Stimulated activated CD4-positive, alpha-beta T cell treated with anti-CD3 and anti-CD28 coated beads, Interleukin-2, amount 100 ng/mL, for 4 hours (primary cell): ENCODE measurements around the gene GHRHR.

Experiments
- DNase-seq: peaks from one replicate; pipeline ENCODE4 v3.0.0-alpha.2; 2020; ENCODE audit warnings: low read depth

Gene GHRHR

DNA sequence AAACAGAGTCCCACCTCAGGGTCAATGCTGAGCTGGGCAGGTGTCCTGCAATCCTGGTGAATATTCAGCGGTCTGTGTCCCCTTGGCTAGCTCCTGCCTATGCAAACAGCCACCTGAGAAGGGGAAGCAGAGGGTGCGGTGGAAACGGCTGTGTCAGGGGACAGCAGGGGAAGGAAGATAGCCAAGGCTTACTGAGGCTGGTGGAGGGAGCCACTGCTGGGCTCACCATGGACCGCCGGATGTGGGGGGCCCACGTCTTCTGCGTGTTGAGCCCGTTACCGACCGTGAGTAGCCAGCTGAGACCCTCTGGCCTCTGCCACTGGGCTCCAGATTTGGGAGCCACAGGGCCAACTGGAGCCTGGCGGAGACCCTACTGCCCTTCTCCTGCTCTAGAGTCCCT lies at the start of gene GHRHR:
GHRHR (plus strand) TSS at position 112 of the 400 bp plus-strand sequence; CDS start at position 228, 116 bp downstream.
- DNase-seq: no peak

DNA sequence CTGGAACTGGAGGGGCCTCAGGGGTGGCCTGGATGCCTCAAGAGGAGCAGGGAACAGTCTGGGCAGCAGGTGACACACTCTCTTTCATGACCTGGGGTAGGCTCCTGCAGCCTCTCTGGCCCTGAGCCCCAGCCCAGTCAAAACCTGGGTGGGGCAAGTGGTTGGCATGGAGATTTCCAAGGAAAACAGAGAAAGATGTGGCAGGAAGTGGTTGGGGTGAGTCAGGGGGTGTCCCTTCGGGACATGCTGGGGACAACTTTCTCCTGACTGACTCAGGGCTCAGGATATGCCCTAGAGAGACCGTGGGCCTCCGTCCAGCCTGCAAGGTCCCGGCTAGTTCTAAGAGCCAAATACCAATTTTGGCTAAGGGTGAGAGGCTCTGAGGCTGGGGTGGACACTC lies 49.2 kb upstream of the GHRHR start:
- no peak for DNase-seq

DNA sequence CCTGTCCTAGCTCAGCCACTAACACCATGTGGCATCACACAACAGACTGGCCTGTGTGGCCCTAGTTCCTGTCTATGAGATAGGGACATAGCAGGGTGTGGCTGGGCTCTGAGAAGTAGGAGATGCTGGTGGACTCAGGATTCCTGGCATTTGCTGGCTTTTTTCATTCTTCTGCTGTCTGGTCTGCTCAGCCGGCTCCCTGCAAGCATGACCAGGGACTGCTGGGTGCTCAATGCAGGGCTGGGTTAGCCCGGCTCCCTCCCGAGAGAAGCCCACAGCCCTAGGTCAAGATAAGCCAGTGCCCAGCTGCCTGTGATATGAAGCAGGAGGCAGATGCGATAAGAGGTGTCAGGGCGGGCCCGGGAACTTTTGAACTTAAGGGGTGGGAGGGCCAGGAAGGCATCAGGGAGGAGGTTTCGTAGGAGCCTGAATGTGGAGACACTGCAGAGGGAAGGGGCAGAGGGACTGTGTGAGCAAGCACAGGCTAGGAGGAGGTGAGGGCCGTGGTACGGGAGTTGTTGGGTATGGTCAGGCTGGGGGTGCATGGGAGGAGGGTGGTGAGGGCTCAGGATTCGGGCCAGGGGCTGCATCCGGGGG lies 48.6 kb upstream of the GHRHR start:
- no peak for DNase-seq

DNA sequence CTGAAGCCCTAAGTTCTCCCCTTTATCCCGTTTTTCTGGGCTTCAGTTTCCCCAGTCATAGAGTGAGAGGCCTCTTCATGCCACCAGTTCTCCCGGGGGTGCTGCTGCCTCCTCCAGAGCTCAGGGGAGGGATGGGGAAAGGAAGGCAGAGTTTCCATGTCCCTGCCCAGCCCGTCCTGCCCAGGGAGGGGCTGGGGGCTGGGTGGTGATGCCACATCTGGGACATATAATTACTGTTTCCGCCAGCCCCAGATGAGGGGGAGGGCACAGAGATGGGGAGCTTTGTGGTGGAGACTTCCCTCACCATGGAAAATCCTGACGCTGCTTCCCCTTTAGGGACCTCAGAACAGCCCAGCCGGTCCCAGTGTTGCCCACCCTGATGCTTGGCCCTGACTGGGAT lies 48.0 kb upstream of the GHRHR start:
- no peak for DNase-seq

DNA sequence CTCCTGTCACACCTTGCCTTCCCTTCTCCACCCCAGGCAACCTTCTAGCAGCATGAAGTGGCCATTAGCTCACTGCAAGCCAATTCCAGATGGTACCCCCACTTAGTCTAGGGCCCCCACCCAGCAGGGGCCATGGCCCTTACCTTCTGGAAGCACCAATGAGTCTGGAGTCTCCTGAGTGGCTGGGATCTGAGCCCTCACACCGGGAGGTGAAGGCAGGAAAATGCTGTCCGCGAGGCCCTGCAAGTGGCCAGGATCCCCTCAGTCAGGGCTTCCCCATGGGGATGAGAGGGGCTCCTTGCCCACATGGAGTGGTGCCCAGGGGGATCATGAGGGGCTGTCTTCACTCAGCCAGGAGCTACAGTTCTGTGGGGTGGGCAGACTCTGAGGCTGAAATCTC lies 47.5 kb upstream of the GHRHR start:
- DNase-seq: no peak

DNA sequence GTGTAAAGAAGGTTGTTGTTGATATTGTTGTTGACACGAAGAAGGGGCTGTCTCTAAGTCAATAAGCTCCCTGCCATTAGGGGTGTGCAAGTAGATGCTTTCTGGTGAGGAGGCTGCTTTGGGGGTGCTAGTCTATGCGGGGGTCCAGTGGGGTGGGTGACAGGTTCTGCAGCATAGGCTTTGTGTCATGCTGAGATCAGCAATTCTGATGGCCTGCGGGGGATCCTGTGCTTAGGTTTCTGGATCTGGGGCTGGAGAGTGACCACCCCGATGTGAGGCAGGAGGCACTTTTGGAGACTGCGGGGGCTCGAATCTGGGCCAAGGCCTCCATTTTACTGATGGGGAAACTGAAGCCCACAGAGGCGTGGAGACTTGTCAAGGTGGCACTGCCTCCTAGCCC lies 47.0 kb upstream of the GHRHR start:
- no peak for DNase-seq

DNA sequence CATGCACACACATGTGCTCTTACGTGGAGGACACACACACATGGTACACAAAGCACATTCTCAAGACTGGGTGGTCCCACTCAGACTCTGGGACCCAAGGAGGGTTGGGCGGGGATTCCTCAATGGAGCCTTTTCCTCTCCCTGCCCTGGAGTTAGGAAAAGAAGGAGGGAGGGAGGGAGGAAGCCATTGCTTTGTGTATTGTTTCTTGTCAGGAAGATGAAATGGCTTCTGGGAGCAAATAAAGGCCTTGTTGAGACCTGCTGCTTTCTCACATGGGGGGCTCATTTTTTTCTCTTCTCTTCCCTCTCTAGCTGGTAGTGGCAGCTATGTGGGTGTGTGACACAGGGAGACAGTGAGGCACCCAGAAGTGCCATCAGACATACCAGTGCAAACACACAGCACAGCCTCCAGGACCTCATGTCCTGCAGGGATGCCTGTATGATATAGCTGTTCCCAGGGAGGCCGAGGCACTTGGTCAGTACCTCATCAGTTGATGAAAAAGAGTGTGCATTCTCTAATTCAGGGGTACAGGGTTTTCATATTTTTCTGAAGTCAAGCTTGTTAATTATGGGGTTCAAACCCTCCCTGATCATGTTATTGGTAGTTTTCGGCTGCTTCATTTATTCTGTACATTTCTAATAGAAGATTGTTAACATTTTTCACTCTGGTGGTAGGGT lies 46.4 kb upstream of the GHRHR start:
- DNase-seq: no peak

DNA sequence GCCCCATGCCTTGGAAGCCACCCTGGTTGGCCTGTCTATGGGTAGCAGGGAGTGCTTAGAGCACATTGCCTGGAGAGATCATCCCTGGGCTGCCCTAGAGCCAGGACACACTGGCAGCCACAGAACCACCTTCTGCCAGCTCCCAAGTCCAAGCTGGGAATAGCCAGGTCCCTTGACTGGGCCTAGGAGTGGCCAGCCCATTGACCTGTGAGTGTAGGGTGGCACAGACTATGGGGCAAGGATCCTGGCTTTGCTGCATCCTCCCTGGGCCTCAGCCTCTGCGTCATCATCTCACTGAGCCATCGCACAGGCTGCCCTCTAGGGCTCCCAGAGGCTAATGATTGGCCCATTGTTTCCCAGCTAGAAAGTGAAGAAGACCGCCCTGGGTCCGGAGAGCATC lies 45.1 kb upstream of the GHRHR start:
- DNase-seq: no peak

DNA sequence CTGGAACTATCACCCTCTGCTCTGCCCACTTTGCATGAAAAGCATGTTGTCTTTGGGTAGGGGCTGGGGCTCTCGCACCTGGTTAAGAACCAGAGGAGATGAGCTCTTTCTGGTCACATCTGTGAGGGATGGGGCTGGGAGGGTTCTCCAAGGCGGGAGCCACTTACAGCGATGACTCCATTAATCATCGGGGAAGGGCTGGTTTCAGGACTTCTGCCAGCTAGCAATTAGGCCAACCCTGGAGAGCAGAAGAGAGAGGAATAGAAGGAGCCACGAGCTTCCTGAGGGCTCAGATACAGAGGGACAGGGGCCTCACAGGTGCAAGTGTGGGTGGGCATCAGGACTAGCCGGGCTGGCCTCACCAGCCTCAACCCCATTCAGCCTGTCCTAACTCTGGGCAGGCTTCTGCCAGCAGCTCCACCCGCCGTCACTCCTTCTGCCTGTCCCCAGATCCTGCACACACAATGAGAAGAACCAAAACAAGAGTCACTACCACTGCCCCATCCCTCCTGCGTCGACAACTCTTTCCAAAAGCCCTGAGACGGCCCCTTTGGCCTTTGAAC lies 43.7 kb upstream of the GHRHR start:
- no peak for DNase-seq

DNA sequence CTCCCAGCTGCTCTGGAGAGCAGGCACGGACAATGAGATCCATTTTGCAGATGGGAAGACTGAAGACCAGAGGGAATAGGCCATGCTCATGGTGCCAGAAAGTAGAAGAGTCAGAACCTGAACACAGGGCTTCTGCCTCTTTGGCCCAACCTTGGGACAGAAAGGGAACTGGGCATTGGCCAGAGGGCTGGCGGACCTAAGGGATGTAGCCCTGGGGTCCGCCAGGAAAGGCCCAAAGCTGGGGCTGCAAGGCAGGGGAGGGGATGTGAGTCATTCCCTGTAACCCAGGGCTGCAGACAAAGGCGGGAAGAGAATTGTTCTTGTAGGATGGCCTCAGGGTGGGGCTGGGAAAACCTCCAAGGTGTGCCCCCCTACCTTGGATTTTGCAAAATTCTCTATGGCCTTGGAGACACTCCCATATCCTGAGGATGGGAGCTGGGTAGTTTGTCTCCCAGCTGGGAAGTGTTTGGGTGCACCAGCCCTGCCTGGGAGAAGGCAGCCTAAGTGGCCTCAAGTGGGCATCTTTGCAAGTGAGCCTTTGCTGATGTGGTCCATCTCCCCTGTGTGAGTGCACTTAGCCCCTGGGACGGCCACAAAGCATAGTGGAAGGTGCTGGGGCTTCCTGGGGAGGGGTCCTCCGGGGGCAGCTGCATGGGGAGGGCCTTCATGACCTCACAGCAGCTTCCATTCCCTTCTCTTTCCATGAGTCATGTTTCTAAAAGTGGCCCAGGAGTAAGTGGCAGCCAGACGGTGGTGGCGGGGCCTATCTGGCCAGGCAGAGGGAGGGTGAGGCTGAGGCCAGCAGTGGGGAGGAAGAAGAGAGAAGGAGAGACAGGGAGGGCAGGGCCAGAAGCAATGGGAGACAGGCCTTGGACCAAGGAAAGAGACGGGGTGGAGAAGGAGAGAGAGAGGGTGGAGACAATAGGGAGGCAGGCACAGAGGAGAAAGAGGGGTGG lies 42.9 kb upstream of the GHRHR start:
- no peak for DNase-seq

DNA sequence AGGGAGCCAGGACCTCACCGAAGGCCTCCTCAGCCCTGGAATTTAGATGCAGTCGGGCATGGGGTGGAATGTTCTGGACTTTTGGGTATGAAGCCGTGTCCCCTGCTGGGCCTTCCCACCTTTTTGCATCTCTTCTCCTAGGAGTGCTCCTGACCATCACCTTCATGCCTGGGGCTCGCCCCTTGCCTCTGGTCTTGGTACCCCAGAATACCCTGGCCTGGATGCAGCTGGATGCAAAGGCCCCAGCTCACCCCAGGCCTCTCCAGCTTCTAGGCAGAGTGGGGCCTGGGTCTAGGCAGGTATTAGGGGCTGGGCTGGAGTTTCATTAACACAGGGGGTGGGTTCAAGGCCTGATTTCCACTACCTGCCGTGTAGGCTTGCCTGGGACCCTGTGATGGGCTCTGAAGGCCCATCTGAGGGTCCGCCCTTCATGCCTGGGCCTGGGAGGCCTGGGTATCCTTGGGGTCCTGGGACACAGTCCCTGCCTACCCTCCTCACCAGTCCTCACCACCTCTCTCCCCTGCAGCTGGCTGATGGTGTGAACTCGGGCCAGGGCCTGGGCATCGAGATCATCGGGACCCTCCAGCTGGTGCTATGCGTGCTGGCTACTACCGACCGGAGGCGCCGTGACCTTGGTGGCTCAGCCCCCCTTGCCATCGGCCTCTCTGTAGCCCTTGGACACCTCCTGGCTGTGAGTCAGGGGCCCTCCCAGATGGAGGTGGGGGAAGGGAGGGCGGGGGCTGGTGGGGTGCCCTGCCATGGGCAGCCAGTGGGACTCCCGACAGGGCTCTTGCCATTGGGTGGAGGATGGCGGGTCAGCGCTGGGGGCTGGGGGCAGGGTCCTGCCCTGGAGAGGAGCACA lies 42.0 kb upstream of the GHRHR start:
- DNase-seq: no peak

DNA sequence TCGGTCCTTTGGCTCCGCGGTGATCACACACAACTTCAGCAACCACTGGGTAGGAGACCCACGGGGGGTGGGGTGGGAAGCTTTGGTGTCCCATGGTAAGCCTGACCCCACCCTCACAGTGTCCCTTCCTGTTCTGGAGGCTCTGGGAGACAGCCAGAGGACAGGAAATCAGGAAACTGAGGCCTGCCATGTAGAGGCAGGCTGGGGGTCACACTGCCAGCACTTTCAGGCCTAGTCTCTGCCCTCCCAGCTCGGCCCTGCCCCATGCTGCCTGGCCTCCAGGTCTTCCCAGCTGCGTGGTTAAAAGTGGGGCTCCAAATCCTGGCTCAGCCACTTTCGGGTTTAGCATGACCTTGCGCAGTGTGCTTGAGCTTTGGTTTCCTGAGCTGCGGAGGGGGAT lies 41.2 kb upstream of the GHRHR start:
- DNase-seq: no peak

DNA sequence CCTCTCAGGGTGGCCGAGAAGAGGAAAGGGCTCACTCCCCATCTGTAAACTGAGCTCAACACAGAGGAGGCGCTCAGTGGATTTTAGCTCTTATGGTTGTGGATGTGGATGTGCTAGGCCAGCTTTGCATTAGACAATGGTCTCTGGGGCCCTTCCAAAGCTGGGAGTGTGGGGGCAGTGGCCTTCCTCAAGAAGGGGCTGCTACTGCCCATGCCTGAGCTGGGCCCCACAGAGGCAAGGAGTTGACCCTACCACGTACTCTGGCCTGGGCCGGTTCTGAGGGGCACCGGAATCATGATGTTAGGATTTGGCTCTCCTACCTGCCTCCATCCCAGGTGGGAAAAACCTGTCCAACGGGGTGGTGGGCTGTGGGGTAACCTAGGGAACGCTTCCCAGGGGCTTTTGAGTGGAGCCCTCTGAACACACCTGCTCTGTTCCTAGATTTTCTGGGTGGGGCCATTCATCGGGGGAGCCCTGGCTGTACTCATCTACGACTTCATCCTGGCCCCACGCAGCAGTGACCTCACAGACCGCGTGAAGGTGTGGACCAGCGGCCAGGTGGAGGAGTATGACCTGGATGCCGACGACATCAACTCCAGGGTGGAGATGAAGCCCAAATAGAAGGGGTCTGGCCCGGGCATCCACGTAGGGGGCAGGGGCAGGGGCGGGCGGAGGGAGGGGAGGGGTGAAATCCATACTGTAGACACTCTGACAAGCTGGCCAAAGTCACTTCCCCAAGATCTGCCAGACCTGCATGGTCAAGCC lies 40.6 kb upstream of the GHRHR start:
- DNase-seq: no peak

DNA sequence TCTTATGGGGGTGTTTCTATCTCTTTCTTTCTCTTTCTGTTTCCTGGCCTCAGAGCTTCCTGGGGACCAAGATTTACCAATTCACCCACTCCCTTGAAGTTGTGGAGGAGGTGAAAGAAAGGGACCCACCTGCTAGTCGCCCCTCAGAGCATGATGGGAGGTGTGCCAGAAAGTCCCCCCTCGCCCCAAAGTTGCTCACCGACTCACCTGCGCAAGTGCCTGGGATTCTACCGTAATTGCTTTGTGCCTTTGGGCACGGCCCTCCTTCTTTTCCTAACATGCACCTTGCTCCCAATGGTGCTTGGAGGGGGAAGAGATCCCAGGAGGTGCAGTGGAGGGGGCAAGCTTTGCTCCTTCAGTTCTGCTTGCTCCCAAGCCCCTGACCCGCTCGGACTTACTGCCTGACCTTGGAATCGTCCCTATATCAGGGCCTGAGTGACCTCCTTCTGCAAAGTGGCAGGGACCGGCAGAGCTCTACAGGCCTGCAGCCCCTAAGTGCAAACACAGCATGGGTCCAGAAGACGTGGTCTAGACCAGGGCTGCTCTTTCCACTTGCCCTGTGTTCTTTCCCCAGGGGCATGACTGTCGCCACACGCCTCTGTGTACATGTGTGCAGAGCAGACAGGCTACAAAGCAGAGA lies 39.9 kb upstream of the GHRHR start:
- no peak for DNase-seq

DNA sequence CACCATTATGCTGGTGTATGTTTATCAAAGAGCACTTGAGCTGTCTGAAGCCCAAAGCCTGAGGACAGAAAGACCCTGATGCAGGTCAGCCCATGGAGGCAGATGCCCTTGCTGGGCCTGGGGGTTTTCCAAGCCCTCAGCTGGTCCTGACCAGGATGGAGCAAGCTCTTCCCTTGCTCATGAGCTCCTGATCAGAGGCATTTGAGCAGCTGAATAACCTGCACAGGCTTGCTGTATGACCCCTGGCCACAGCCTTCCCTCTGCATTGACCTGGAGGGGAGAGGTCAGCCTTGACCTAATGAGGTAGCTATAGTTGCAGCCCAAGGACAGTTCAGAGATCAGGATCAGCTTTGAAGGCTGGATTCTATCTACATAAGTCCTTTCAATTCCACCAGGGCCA lies 39.1 kb upstream of the GHRHR start:
- no peak for DNase-seq

DNA sequence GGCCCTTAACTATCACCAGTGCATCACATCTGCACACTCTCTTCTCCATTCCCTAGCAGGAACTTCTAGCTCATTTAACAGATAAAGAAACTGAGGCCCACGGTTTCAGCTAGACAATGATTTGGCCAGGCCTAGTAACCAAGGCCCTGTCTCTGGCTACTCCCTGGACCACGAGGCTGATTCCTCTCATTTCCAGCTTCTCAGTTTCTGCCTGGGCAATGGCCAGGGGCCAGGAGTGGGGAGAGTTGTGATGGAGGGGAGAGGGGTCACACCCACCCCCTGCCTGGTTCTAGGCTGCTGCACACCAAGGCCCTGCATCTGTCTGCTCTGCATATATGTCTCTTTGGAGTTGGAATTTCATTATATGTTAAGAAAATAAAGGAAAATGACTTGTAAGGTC lies 38.6 kb upstream of the GHRHR start:
- no peak for DNase-seq

DNA sequence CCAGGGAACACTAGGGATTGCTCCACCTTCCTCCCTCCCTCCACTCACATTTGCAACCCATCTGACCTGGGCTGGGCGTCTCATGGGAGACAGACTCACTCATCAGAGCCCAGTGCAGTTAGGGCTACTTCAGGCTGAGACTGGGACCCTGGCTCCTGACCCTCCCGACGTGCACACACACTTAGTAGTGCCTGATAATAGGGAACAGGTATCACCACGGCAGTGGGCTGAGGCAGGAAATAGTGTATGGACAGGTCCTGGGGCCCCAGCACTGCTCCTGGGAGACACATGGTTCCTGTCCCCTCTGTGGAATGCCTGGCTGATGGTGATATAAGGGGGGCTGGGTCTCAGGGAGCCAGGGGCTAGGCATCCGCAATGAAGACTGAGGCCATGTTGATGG lies 37.8 kb upstream of the GHRHR start:
- no peak for DNase-seq

DNA sequence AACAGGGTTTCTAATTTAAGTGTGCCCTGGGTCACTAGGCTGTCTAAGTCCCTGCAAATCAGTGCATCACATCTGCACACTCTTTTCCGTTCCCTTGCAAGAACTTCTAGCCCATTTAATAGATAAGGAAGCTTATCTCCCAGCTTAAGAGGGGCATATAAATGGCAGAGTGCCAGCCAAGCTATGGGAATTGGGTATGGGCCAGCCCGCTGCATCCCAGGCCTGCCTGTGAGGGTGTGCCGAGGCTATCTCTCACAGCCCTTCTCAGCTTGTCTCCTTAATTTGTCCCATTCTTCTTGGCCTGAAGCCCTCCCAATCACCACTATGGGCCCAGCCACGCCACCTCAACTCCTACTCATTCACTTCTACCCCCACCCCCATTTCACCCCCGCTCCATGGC lies 37.4 kb upstream of the GHRHR start:
- no peak for DNase-seq

DNA sequence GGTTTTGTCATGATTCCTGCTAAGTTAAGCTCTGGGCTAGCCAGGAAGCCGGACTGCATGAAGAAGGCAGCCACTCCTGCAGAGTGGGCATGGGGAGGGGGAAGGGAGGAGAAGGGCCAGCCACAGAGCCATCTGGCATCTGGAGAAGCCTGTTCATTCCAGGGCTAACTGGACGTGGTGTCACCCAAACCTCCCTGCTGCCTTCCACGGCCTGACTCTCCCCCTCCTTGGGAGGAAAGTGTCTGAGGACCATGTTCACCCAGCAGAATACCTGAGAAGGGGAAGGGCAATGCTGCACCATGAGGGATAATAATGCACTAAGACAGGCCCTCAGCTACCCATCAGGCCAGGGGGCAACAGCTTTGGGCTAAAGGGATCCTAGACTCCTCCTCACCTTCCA lies 36.7 kb upstream of the GHRHR start:
- no peak for DNase-seq

DNA sequence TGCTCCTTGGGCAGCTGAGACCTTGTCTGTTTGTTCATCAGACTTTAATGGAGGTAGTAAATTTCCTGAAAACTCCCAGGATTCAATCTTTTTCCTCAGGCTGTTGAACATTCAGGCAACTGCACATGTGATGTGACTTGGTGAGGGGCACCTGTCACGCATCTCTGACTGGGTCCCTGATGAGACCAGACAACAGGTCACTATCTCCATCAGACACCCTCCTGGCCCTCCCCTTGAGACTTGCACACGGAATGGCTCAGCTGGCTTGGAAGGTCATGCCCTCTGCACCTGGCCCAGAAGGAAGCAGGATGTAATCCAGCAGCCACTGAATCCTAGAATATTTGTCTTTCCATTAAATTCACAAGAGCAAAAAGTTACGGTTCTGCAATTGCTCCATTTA lies 36.2 kb upstream of the GHRHR start:
- no peak for DNase-seq
